Medulla oblongata (tissue), 1 donor: ENCODE data around the gene KCNN2.
"Not testable (repeated sequence)": the region's sequence is repeated elsewhere in the genome, so short reads cannot be mapped to it uniquely, and the experiment has no call there.

Experiments
- DNase-seq: peaks from one replicate; pipeline ENCODE4 v3.0.0-alpha.2; 2015; ENCODE audit errors: extremely low spot score

Gene KCNN2

GRCh38 chr5:114418176-114419066 lies 56.6 kb downstream of the KCNN2 start:
- DNase-seq, result peak; percentile 65

GRCh38 chr5:114419067-114419388 lies 57.2 kb downstream of the KCNN2 start:
- no peak for DNase-seq

- DNase-seq, result no peak
Observed at GRCh38 chr5:114419959-114420358, 58.1 kb downstream of the KCNN2 start.

GRCh38 chr5:114427204-114427603 lies 65.3 kb downstream of the KCNN2 start:
- no peak for DNase-seq

- DNase-seq, result no peak
Observed at GRCh38 chr5:114430532-114430931, 68.7 kb downstream of the KCNN2 start.

GRCh38 chr5:114432684-114433083 lies 70.8 kb downstream of the KCNN2 start:
- not testable (repeated sequence) for DNase-seq

GRCh38 chr5:114434396-114435219 lies 72.7 kb downstream of the KCNN2 start:
- DNase-seq, result no peak

GRCh38 chr5:114435220-114435481 lies 73.3 kb downstream of the KCNN2 start:
- DNase-seq, result no peak

GRCh38 chr5:114435885-114436299 lies 74.0 kb downstream of the KCNN2 start:
- no peak for DNase-seq

- no peak for DNase-seq
Observed at GRCh38 chr5:114437936-114438335, 76.1 kb downstream of the KCNN2 start.

GRCh38 chr5:114438471-114438870 lies 76.6 kb downstream of the KCNN2 start:
- no peak for DNase-seq

GRCh38 chr5:114447084-114447773 lies 85.4 kb downstream of the KCNN2 start:
- DNase-seq, result no peak

- DNase-seq, result no peak
Observed at GRCh38 chr5:114448481-114448880, 86.6 kb downstream of the KCNN2 start.

- peak; percentile 88 for DNase-seq
Observed at GRCh38 chr5:114449860-114450421, 88.1 kb downstream of the KCNN2 start.

GRCh38 chr5:114450437-114450836 lies 88.6 kb downstream of the KCNN2 start:
- DNase-seq, result peak; percentile 41

GRCh38 chr5:114458726-114459125 lies 96.9 kb downstream of the KCNN2 start:
- DNase-seq, result no peak

GRCh38 chr5:114467171-114467570 lies 105.3 kb downstream of the KCNN2 start:
- DNase-seq, result no peak

GRCh38 chr5:114467729-114468128 lies 105.9 kb downstream of the KCNN2 start:
- no peak for DNase-seq

GRCh38 chr5:114469372-114469771 lies 107.5 kb downstream of the KCNN2 start:
- no peak for DNase-seq

- DNase-seq, result no peak
Observed at GRCh38 chr5:114471529-114471928, 109.7 kb downstream of the KCNN2 start.

- DNase-seq, result no peak
Observed at GRCh38 chr5:114473541-114473940, 111.7 kb downstream of the KCNN2 start.

GRCh38 chr5:114477816-114478334 lies 116.0 kb downstream of the KCNN2 start:
- DNase-seq, result no peak
